Psoas muscle (tissue), 8 donors: ENCODE results near the gene SLC44A3. TPM values are rescaled to one million over a fixed set of nuclear protein-coding genes. Genes with fewer than 3 reads are reported as not detected.

ENCODE experiments used
- ATAC-seq, 4 donors: fragments of 200-7000 bp; cut with Tn5 transposase; one replicate each; pipeline ENCODE4 v1.9.1; 2020; ENCODE audit warnings: moderate library complexity in 3 of 4, mild to moderate bottlenecking in 2 of 4
- DNase-seq, 2 donors: peaks; one replicate each; pipeline ENCODE4 v3.0.0-alpha.2; 2020
- H3K27ac ChIP-seq: fragments of 200-600 bp; one replicate; pipeline ENCODE4 v1.8.0; 2022
- H3K27me3 ChIP-seq, 3 donors: fragments of 200-600 bp in 1 of 3; one replicate each; pipeline versions ENCODE4 v1.6.1 to v1.8.0; 2013 to 2022; ENCODE audit warnings: low read length in 2 of 3, mild to moderate bottlenecking in 2 of 3, moderate library complexity in 1 of 3; ENCODE audit not compliant: insufficient read depth in 3 of 3
- H3K36me3 ChIP-seq, 2 donors: fragments of 200-600 bp in 1 of 2; one replicate each; pipeline versions ENCODE4 v1.6.1 to v1.8.0; 2013 to 2022; ENCODE audit warnings: low read depth in 1 of 2, mild to moderate bottlenecking in 1 of 2, moderate library complexity in 1 of 2; ENCODE audit not compliant: insufficient read depth in 1 of 2
- H3K4me1 ChIP-seq: fragments of 200-600 bp; one replicate; pipeline ENCODE4 v1.8.0; 2022
- H3K4me3 ChIP-seq: fragments of 200-600 bp; one replicate; pipeline ENCODE4 v1.8.0; 2022; ENCODE audit warnings: mild to moderate bottlenecking
- H3K9me3 ChIP-seq: fragments of 200-600 bp; one replicate; pipeline ENCODE4 v1.8.0; 2022
- CTCF ChIP-seq: fragments of 200-600 bp; IDR thresholded peaks from one replicate; pipeline ENCODE4 v1.8.0; 2022; ENCODE audit warnings: antibody characterized with exemption
- WGBS, 3 donors: extraction: QIAGEN DNeasy Blood & Tissue Kit; methylation state at CpG; one replicate each; pipeline versions ENCODE4 v1.1.6 to v1.1.7; 2013; 5-methylcytosine and 5-hydroxymethylcytosine counted together
- intact Hi-C, 2 donors: fragments of 100-400 bp; cut with DNase I; formaldehyde crosslinking; loops; one replicate each; pipeline versions ENCODE4 v1.11.0 to v1.14.2; 2022
- polyA plus RNA-seq, 3 donors: library from polyadenylated mRNA; stranded (reverse); fragments of 200-250 nt; gene quantifications; one replicate each; pipeline ENCODE4 v1.2.3, GENCODE V29; 2013
- total RNA-seq, 4 donors: library from RNA; stranded (reverse); fragmentation: NEBNext Ultra II Directional in 2 of 4; extraction: Animal tissue kit (Norgen Biotek cat#: 25700) in 2 of 4; gene quantifications; one replicate each; pipeline versions ENCODE4 v1.2.1 to v1.2.4, GENCODE V29; 2021 to 2023
- donor health status: healthy with polysubstance abuse.
- donor health status: DM: no; HTN: no; CAD: no; lungs with moderate emphysema.
- donor health status: Bipolar disorder and iron deficiency.
- donor health status: healthy.
- donor health status: DM: yes; HTN: yes; CAD: no.
- donor health status: DM: no; HTN: no; CAD: no.
- donor health status: DM: no; HTN: no; CAD: no.
- donor health status: DM: yes; HTN: yes; CAD: no.

The SLC44A3 gene
- total and polyA plus RNA-seq, 7 donors, result 0.04 to 0.58 (median 0.32) TPM; not detected in 2

- H3K36me3 ChIP-seq, result peaks cover 0 to 35% of the 10 kb centered on the region in 2 donors
These were observed 79.6 kb downstream of the SLC44A3 start for GRCh38 chr1:94899756-94900155.

GRCh38 chr1:94901841-94902240 is 81.7 kb downstream of the SLC44A3 start:
- H3K9me3 ChIP-seq, result no peaks in the 10 kb centered on the region
- no peak overlapping the region for H3K27ac ChIP-seq
- H3K4me1 ChIP-seq, result no peaks in the 10 kb centered on the region
- H3K4me3 ChIP-seq, result no peak overlapping the region
- WGBS, 3 donors, result 65 to 78% (median 68%) methylated on average over 4 of the region's 4 CpGs
- TF ChIP-seq CTCF, result no peak
- ATAC-seq, result no peak
- peaks cover 0 to 19% of the 10 kb centered on the region in 2 donors for H3K36me3 ChIP-seq
- intact Hi-C loops, result no loop called here
- DNase-seq, result no peak
- no peaks in the 10 kb centered on the region for H3K27me3 ChIP-seq

More at GRCh38 chr1:94899756-94900155, 79.6 kb downstream of the SLC44A3 start:
- 47 to 79% (median 52%) methylated on average over 1 of the region's 1 CpG for WGBS, 3 donors
- TF ChIP-seq CTCF, result no peak
- no peaks in the 10 kb centered on the region for H3K27me3 ChIP-seq
- no peak for DNase-seq
- no peak for ATAC-seq
- H3K4me1 ChIP-seq, result no peaks in the 10 kb centered on the region
- no peak overlapping the region for H3K27ac ChIP-seq
- no peak overlapping the region for H3K4me3 ChIP-seq
- H3K9me3 ChIP-seq, result no peaks in the 10 kb centered on the region
- intact Hi-C loops, result no loop called here

DNA sequence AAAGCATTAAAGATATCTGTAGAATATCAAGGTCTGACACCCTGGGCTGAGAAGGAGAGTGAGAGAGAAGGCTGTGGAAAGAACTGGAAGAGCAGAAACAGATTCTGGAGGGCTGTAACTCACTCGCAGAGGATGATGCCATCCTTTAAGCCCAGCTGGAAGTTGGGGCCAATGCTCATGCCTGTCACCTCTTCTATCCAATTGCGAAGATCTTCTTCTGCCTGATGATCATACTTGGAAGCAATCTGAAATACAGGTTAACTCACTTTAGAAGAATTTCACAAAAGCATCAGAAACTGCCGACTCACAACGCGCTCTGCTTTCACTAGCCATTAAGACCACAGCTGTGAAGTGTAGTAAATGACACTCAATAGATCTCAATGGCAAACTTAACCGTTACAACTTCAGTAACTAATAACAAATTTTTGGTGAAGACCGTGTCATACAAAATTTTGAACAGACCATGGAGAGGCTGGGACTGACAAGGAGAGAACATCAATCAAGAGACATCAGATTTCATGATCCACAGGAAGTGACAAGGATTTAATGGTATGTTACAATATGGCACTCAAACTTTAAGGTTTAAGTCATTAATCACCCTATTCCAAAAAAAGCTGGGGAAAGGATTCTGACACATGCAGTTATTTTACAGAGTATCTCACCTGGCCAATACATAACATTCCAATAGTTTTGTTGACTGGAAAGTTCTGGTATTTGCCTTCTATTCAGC is 83.3 kb downstream of the SLC44A3 start:
- Histone ChIP-seq H3K27me3 (no peaks in the 10 kb centered on the region), H3K36me3 (peaks cover 0 to 9% of the 10 kb centered on the region in 2 donors), H3K9me3 (no peaks in the 10 kb centered on the region), H3K27ac (no peak overlapping the region), H3K4me3 (no peak overlapping the region), H3K4me1 (no peaks in the 10 kb centered on the region)
- TF ChIP-seq CTCF, result no peak
- WGBS, 3 donors, result 39 to 63% (median 43%) methylated on average over 7 of the region's 7 CpGs
- ATAC-seq (no peak), DNase-seq (no peak)
- intact Hi-C loops, result no loop called here

DNA sequence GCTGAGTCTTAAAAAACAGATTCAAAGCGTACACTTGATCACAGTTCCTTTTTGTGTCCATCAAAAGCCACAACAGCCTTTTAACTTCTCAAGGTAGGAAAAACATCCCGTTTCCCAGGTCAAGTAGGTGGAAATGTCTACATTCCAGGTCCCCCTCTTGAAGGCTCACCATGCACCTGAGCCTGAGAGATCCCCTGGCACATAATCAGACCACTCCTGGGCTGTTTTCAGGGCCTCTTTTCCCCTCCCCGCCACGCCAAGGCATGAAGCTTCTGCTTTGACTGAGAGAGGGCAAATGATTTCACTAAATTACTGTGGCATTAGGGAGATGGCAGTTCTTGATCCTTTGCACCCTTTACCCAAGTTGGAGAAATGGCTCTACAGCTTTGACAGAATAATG is 85.0 kb downstream of the SLC44A3 start:
- intact Hi-C loops, result no loop called here
- Histone ChIP-seq H3K27me3 (no peaks in the 10 kb centered on the region), H3K4me1 (no peaks in the 10 kb centered on the region), H3K27ac (no peak overlapping the region), H3K9me3 (no peaks in the 10 kb centered on the region), H3K36me3 (no peaks in the 10 kb centered on the region), H3K4me3 (no peak overlapping the region)
- no peak for ATAC-seq
- 90 to 94% (median 93%) methylated on average over 4 of the region's 4 CpGs for WGBS, 3 donors
- TF ChIP-seq CTCF, result no peak
- no peak for DNase-seq

DNA sequence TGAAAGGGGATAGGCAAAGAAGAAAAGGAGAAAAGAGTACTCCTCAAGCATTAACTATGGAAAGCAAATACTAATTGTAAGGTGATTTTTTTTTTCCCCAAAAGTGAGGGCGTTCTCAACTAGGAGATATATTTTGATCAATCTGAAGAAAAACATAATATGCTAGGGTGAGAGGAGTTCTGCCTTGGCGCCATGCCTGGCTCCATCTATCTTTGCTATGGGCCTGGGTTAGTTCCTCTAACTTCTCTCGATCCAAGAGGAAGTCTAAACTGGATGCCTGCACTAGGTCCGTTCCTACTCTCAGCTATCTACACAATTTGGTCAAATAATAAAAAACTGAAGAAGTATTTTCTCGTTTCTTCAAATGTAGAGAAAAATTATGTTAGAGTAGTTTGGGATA is 86.2 kb downstream of the SLC44A3 start:
- intact Hi-C loops, result no loop called here
- H3K4me1 ChIP-seq, result no peaks in the 10 kb centered on the region

More for the DNA sequence above, 86.2 kb downstream of the SLC44A3 start:
- H3K27ac ChIP-seq, result no peak overlapping the region
- no peak for DNase-seq
- H3K36me3 ChIP-seq, result no peaks in the 10 kb centered on the region
- no peaks in the 10 kb centered on the region for H3K27me3 ChIP-seq
- 77 to 85% (median 77%) methylated on average over 5 of the region's 5 CpGs for WGBS, 3 donors
- TF ChIP-seq CTCF, result no peak
- ATAC-seq, result no peak
- no peaks in the 10 kb centered on the region for H3K9me3 ChIP-seq
- no peak overlapping the region for H3K4me3 ChIP-seq
